Measurements from ENCODE around the gene INTS7.

INTS7 gene

DNA sequence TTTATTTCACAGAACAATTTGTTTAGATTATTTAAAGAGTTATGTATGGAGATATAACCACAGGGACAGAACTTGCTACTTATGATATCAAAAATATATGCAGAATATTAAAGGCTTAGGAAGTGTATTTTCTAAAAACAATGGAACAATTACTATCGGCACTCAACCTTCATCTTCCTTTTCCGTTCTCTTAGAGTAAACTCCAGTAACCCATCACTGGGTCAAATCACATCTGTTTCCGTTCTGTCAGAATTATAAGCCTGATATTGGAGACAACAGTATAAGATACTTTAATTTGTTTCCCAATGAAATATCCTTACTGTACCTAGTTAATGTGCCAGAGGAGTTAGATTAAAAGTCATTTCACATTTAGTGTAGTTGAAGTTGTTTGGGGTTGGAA, 32.4 kb upstream of the INTS7 start:
- TF ChIP-seq, protein P1, sequence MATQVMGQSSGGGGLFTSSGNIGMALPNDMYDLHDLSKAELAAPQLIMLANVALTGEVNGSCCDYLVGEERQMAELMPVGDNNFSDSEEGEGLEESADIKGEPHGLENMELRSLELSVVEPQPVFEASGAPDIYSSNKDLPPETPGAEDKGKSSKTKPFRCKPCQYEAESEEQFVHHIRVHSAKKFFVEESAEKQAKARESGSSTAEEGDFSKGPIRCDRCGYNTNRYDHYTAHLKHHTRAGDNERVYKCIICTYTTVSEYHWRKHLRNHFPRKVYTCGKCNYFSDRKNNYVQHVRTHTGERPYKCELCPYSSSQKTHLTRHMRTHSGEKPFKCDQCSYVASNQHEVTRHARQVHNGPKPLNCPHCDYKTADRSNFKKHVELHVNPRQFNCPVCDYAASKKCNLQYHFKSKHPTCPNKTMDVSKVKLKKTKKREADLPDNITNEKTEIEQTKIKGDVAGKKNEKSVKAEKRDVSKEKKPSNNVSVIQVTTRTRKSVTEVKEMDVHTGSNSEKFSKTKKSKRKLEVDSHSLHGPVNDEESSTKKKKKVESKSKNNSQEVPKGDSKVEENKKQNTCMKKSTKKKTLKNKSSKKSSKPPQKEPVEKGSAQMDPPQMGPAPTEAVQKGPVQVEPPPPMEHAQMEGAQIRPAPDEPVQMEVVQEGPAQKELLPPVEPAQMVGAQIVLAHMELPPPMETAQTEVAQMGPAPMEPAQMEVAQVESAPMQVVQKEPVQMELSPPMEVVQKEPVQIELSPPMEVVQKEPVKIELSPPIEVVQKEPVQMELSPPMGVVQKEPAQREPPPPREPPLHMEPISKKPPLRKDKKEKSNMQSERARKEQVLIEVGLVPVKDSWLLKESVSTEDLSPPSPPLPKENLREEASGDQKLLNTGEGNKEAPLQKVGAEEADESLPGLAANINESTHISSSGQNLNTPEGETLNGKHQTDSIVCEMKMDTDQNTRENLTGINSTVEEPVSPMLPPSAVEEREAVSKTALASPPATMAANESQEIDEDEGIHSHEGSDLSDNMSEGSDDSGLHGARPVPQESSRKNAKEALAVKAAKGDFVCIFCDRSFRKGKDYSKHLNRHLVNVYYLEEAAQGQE (IDR thresholded peaks at IDR 0.05; ENCODE audit: insufficient read depth in 1 of 2, low read depth in 2 of 2, low read length in 2 of 2): no peak
- no peak for TF ChIP-seq POLR2AphosphoS5 (IDR thresholded peaks at IDR 0.05; ENCODE audit: low read depth, low read length)
- no peak for TF ChIP-seq TAF1 (IDR thresholded peaks at IDR 0.05; ENCODE audit: borderline replicate concordance, insufficient read depth, low read length)
- TF ChIP-seq FOXP2 (optimal IDR thresholded peaks at IDR 0.05; ENCODE audit: borderline replicate concordance, extremely low read depth, extremely low read length, insufficient read depth): no peak
- no peak for TF ChIP-seq SIN3A (IDR thresholded peaks at IDR 0.05; ENCODE audit: borderline replicate concordance, insufficient read depth, low read length)

DNA sequence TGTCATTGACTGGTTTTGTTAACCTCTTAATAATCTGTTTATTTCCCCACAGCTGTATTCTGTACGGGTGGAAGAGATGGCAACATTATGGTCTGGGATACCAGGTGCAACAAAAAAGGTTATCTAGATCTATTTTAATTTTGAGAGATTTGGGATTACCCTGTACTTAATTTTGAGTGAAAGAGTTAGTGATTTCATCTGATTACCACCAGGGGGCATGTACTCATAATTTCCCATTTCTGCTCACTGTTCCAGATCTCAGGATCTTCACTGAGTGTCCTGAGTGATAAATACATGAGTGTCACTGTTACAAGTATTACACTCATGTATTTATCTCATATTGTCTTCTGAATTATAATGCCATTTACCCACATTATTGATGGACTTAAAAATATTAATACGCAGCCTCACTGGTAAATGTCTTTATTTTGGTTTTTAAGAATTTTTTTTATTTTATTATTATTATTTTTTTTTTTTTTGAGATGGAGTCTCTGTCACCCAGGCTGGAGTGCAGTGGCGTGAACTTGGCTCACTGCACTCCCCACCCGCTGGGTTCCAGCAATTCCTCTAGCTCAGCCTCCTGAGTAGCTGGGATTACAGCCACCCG, 27.6 kb upstream of the INTS7 start:
- no peak for TF ChIP-seq TAF1 (IDR thresholded peaks at IDR 0.05; ENCODE audit: borderline replicate concordance, insufficient read depth, low read length)
- no peak for TF ChIP-seq SIN3A (IDR thresholded peaks at IDR 0.05; ENCODE audit: borderline replicate concordance, insufficient read depth, low read length)
- TF ChIP-seq POLR2AphosphoS5 (IDR thresholded peaks at IDR 0.05; ENCODE audit: low read depth, low read length): no peak
- TF ChIP-seq, protein P1 (IDR thresholded peaks at IDR 0.05; ENCODE audit: insufficient read depth in 1 of 2, low read depth in 2 of 2, low read length in 2 of 2): no peak
- no peak for TF ChIP-seq FOXP2 (optimal IDR thresholded peaks at IDR 0.05; ENCODE audit: borderline replicate concordance, extremely low read depth, extremely low read length, insufficient read depth)

DNA sequence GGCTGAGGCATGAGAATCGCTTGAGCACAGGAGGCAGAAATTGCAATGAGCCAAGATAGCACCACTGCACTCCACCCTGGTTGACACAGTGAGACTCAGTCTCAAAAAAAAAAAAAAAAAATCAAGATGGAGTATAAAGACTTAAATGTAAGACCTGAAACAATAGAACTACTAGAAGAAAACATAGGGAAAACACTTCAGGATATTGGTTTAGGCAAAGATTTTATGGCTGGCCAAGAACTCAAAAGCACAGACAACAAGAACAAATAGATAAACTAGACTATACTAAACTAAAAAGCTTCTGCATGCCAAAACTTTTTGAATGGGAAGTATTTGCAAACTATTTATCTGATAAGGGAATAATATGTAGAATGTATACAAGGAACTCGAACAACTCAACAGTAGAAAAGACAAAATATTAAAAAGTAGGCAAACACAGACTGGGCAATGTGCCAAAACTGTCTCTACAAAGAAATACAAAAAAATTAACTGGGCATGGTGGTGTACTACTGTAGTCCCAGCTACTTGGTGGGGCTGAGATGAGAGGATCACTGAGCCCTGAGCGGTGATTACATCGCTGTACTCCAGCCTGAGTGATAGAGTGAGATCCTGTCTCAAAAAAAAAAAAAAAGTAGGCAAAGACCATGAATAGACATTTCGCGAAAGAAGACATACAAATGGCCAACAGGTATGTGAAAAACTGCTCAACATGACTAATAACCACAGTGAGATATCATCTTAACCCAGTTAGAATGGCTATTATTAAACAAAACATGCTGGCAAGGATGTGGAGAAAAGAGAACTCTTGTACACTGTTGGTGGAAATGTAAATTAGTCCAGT, 25.5 kb upstream of the INTS7 start:
- TF ChIP-seq FOXP2 (optimal IDR thresholded peaks at IDR 0.05; ENCODE audit: borderline replicate concordance, extremely low read depth, extremely low read length, insufficient read depth) (no peak), SIN3A (IDR thresholded peaks at IDR 0.05; ENCODE audit: borderline replicate concordance, insufficient read depth, low read length) (no peak), POLR2AphosphoS5 (IDR thresholded peaks at IDR 0.05; ENCODE audit: low read depth, low read length) (no peak), TAF1 (IDR thresholded peaks at IDR 0.05; ENCODE audit: borderline replicate concordance, insufficient read depth, low read length) (no peak)
- TF ChIP-seq, protein P1 (IDR thresholded peaks at IDR 0.05; ENCODE audit: insufficient read depth in 1 of 2, low read depth in 2 of 2, low read length in 2 of 2): no peak

DNA sequence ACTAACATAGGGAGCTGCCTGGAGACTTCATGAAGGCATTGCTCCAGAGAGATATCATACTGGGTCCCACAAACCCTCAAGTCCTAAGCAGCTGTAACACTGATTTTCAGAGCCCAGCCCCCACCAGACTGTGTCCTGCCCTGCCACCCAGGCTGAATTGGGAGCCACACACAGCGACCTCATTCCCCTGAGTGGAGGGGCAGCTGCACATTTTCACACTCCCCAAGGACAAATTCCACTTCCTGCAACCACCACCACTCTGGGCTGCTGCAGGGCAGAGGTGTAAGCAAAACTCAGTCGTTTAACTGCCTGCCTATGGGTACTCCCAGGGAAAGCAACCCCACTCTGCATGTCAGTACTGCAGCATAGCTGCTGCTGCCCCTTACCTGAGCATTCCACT, 20.0 kb upstream of the INTS7 start:
- TF ChIP-seq FOXP2 (optimal IDR thresholded peaks at IDR 0.05; ENCODE audit: borderline replicate concordance, extremely low read depth, extremely low read length, insufficient read depth) (no peak), TAF1 (IDR thresholded peaks at IDR 0.05; ENCODE audit: borderline replicate concordance, insufficient read depth, low read length) (no peak), SIN3A (IDR thresholded peaks at IDR 0.05; ENCODE audit: borderline replicate concordance, insufficient read depth, low read length) (no peak), POLR2AphosphoS5 (IDR thresholded peaks at IDR 0.05; ENCODE audit: low read depth, low read length) (no peak)
- TF ChIP-seq, protein P1 (IDR thresholded peaks at IDR 0.05; ENCODE audit: insufficient read depth in 1 of 2, low read depth in 2 of 2, low read length in 2 of 2): no peak
